Measurements from ENCODE around the gene TRIM2. TPM values are rescaled to one million over a fixed set of nuclear protein-coding genes. Genes with fewer than 3 reads are reported as not detected.

Gene TRIM2
- total RNA-seq, 1 donor from 2014 or later = 120 TPM

DNA sequence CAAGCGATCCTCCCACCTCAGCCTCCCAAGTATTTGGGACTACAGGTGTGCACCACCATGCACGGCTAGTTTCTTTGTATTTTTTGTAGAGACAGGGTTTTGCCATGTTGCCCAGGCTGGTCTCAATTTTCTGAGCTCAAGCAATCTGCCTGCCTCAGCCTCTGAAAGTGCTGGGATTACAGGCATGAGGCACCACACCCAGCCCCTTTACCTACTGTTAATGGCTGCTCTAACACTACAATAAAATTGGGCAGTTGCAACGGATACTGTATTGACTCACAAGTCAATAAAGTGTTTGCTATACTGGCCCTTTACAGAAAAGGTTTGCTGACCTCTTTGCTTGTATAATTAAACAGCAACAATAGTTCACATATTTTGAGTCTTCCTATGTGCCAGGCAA is 41.5 kb downstream of the TRIM2 start:
- DNase-seq = no peak
- H3K27ac Mint-ChIP-seq (ENCODE audit: unreplicated experiment) = no peak overlapping the region
- H3K9me3 Mint-ChIP-seq (ENCODE audit: unreplicated experiment) = peaks cover 15% of the 10 kb centered on the region
- H3K27me3 Mint-ChIP-seq (ENCODE audit: unreplicated experiment) = peaks cover 15% of the 10 kb centered on the region
- TF ChIP-seq, protein P1, sequence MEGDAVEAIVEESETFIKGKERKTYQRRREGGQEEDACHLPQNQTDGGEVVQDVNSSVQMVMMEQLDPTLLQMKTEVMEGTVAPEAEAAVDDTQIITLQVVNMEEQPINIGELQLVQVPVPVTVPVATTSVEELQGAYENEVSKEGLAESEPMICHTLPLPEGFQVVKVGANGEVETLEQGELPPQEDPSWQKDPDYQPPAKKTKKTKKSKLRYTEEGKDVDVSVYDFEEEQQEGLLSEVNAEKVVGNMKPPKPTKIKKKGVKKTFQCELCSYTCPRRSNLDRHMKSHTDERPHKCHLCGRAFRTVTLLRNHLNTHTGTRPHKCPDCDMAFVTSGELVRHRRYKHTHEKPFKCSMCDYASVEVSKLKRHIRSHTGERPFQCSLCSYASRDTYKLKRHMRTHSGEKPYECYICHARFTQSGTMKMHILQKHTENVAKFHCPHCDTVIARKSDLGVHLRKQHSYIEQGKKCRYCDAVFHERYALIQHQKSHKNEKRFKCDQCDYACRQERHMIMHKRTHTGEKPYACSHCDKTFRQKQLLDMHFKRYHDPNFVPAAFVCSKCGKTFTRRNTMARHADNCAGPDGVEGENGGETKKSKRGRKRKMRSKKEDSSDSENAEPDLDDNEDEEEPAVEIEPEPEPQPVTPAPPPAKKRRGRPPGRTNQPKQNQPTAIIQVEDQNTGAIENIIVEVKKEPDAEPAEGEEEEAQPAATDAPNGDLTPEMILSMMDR (IDR thresholded peaks at IDR 0.05; ENCODE audit: partially characterized antibody, unreplicated experiment) = no peak
- peaks cover 52% of the 10 kb centered on the region for H3K4me1 Mint-ChIP-seq (ENCODE audit: low read depth, unreplicated experiment)
- no peak overlapping the region for H3K4me3 Mint-ChIP-seq (ENCODE audit: unreplicated experiment)
- no peaks in the 10 kb centered on the region for H3K36me3 Mint-ChIP-seq (ENCODE audit: unreplicated experiment)

DNA sequence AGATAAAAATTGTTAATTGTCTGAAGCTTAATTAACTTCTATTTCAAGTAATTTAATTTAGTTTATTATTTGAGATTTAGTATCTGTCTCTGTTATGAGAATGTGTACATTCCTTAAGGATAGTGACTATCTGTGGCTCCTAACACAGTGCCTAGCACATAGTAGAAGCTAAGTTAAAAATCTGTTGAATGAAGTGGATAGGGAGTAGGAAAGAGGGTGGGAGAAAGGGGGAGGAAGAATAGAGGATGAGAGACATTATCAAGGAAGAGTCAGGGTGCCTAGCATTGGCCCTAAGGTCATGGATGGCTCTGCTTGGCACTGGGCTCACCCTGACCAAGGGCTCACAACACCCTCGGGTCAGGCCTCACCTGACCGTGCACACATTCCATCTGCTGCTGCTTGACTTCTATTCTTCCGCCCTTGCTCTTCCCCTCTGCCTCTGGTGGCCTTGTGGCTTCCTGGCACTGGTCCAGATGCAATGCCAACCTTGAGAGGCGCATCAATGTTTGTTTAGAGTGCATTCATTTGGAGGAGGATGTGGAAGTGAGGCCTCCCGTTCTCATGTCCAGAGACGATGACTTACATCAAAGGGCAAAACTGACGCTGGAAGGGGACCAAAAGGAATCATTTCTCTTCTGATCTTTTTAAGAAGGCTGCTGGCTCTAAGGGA is 42.3 kb downstream of the TRIM2 start:
- TF ChIP-seq, protein P1 (IDR thresholded peaks at IDR 0.05; ENCODE audit: partially characterized antibody, unreplicated experiment) = no peak
- H3K9me3 Mint-ChIP-seq (ENCODE audit: unreplicated experiment) = peaks cover 13% of the 10 kb centered on the region
- peak overlapping the region; percentile 64 for H3K27ac Mint-ChIP-seq (ENCODE audit: unreplicated experiment)
- peaks cover 11% of the 10 kb centered on the region for H3K27me3 Mint-ChIP-seq (ENCODE audit: unreplicated experiment)
- no peaks in the 10 kb centered on the region for H3K36me3 Mint-ChIP-seq (ENCODE audit: unreplicated experiment)
- DNase-seq = no peak
- no peak overlapping the region for H3K4me3 Mint-ChIP-seq (ENCODE audit: unreplicated experiment)
- peaks cover 49% of the 10 kb centered on the region for H3K4me1 Mint-ChIP-seq (ENCODE audit: low read depth, unreplicated experiment)

DNA sequence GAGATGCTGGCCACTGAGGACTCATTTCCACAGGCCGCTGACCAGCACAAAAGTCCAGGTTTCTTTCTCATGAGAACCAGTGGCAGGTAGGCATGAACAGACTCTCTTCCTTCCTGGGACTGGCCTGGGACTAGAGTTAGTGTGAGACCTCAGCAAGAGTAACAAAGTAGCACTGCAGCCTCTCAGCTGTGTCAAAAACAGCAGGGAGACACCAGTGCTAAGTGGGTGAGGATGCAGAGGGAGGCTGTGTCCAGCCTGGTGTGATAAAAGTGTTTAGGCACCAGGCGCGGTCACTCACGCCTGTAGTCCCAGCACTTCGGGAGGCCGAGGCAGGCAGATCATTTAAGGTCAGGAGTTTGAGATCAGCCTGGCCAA is 42.9 kb downstream of the TRIM2 start:
- Mint-ChIP-seq H3K9me3 (ENCODE audit: unreplicated experiment) (peaks cover 10% of the 10 kb centered on the region), H3K27me3 (ENCODE audit: unreplicated experiment) (peaks cover 9% of the 10 kb centered on the region), H3K27ac (ENCODE audit: unreplicated experiment) (peak overlapping the region; percentile 64), H3K4me1 (ENCODE audit: low read depth, unreplicated experiment) (peaks cover 45% of the 10 kb centered on the region), H3K4me3 (ENCODE audit: unreplicated experiment) (no peak overlapping the region), H3K36me3 (ENCODE audit: unreplicated experiment) (no peaks in the 10 kb centered on the region)
- DNase-seq = no peak
- TF ChIP-seq, protein P1 (IDR thresholded peaks at IDR 0.05; ENCODE audit: partially characterized antibody, unreplicated experiment) = no peak

DNA sequence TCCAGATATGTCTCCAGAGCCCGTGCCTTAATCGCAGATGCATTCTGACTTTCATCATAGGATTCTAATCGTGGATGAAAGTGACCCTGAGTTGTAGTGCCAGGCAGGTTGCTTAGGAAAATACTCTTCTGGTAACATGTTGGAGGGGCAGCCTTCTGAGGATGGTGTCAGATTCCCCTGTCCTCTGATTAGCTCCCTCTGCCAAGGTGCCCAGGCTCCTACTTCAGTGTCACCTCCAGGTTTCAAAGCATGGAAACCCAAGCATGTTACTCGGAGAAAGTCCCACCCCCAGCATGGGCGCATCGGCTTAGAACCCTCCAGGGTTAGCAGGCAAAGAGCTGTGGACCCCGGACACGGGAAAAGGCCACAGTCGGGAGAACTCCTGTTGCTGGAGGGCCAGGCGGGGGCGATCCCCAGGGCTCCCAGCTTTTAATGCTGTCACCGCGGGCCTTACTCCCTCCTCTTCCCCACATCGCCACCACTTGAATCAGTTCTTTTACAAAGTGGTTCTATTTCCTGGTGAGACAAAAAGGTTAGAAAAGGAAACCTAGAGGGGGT is 44.5 kb downstream of the TRIM2 start:
- DNase-seq = no peak
- no peaks in the 10 kb centered on the region for H3K36me3 Mint-ChIP-seq (ENCODE audit: unreplicated experiment)
- TF ChIP-seq, protein P1 (IDR thresholded peaks at IDR 0.05; ENCODE audit: partially characterized antibody, unreplicated experiment) = no peak
- peak overlapping the region; percentile 90 for H3K4me3 Mint-ChIP-seq (ENCODE audit: unreplicated experiment)
- H3K9me3 Mint-ChIP-seq (ENCODE audit: unreplicated experiment) = peaks cover 6% of the 10 kb centered on the region
- H3K27me3 Mint-ChIP-seq (ENCODE audit: unreplicated experiment) = peaks cover 4% of the 10 kb centered on the region
- H3K27ac Mint-ChIP-seq (ENCODE audit: unreplicated experiment) = peak overlapping the region; percentile 98
- H3K4me1 Mint-ChIP-seq (ENCODE audit: low read depth, unreplicated experiment) = peaks cover 29% of the 10 kb centered on the region

Data from glutamatergic neuron (in vitro differentiated cells).